ENCODE results near the gene PF4V1. TPM values are rescaled to one million over a fixed set of nuclear protein-coding genes. Genes with fewer than 3 reads are reported as not detected.

The PF4V1 gene
- total RNA-seq, 2 experiments from 2014 or later, result not detected

- H3K4me3 ChIP-seq (ENCODE audit: low read depth, low read length, poor library complexity, severe bottlenecking), result no peak overlapping the region
- TF ChIP-seq EZH2phosphoT487 (IDR thresholded peaks at IDR 0.05; ENCODE audit: borderline replicate concordance, low read depth, low read length), result no peak
- intact Hi-C loops (cut with micrococcal nuclease; ENCODE audit: unreplicated experiment), result no loop called here
- no peaks in the 10 kb centered on the region for H3K9me2 ChIP-seq (ENCODE audit: insufficient read depth, low read length)
- no peaks in the 10 kb centered on the region for H3K36me3 ChIP-seq (ENCODE audit: insufficient read depth, low read length)
- CTCF ChIA-PET (ENCODE audit: unreplicated experiment), result no interaction called here
- no peak for DNase-seq (ENCODE audit: low spot score)
- no peaks in the 10 kb centered on the region for H3K79me2 ChIP-seq (ENCODE audit: insufficient read depth, low read depth, low read length)
- no peaks in the 10 kb centered on the region for H3K9me3 ChIP-seq (ENCODE audit: low read length)
- no TSS peak for BruUV-seq (replicated peaks)
- H3K4me1 ChIP-seq (ENCODE audit: insufficient read depth, low read length, poor library complexity, severe bottlenecking), result no peaks in the 10 kb centered on the region
- H2AFZ ChIP-seq (ENCODE audit: low read length), result no peak overlapping the region
- H3K4me2 ChIP-seq (ENCODE audit: low read length), result no peak overlapping the region
- POLR2A ChIA-PET, result no interaction called here
- H3K27ac ChIP-seq (ENCODE audit: low read depth, low read length, poor library complexity, severe bottlenecking), result no peak overlapping the region
- H4K20me1 ChIP-seq (ENCODE audit: insufficient read depth, low read length), result no peaks in the 10 kb centered on the region
Measured at GRCh38 chr4:73822812-73823504, 30.1 kb upstream of the PF4V1 start.

GRCh38 chr4:73823760-73824159 lies 29.3 kb upstream of the PF4V1 start:
- Histone ChIP-seq H2AFZ (ENCODE audit: low read length) (no peak overlapping the region), H3K36me3 (ENCODE audit: insufficient read depth, low read length) (no peaks in the 10 kb centered on the region), H3K27ac (ENCODE audit: low read depth, low read length, poor library complexity, severe bottlenecking) (no peak overlapping the region), H3K79me2 (ENCODE audit: insufficient read depth, low read depth, low read length) (no peaks in the 10 kb centered on the region), H3K4me1 (ENCODE audit: insufficient read depth, low read length, poor library complexity, severe bottlenecking) (no peaks in the 10 kb centered on the region), H3K9me2 (ENCODE audit: insufficient read depth, low read length) (no peaks in the 10 kb centered on the region), H3K9me3 (ENCODE audit: low read length) (no peaks in the 10 kb centered on the region), H3K4me3 (ENCODE audit: low read depth, low read length, poor library complexity, severe bottlenecking) (no peak overlapping the region), H4K20me1 (ENCODE audit: insufficient read depth, low read length) (no peaks in the 10 kb centered on the region), H3K4me2 (ENCODE audit: low read length) (no peak overlapping the region)
- POLR2A ChIA-PET, result interaction anchor here (0.6 to 1.2 kb wide), 2 partner anchors 21 to 170 kb away, joined by 3 to 4 read pairs; no protein-coding TSS in a partner anchor
- CTCF ChIA-PET (ENCODE audit: unreplicated experiment), result no interaction called here
- intact Hi-C loops (cut with micrococcal nuclease; ENCODE audit: unreplicated experiment), result no loop called here
- no peak for DNase-seq (ENCODE audit: low spot score)
- BruUV-seq (replicated peaks), result no TSS peak
- TF ChIP-seq CTCF (conservative IDR thresholded peaks at IDR 0.05; ENCODE audit: low read length), result no peak
- TF ChIP-seq EZH2phosphoT487 (IDR thresholded peaks at IDR 0.05; ENCODE audit: borderline replicate concordance, low read depth, low read length), result no peak

GRCh38 chr4:73828956-73829355 lies 24.1 kb upstream of the PF4V1 start:
- BruUV-seq (replicated peaks), result no TSS peak
- TF ChIP-seq EZH2phosphoT487 (IDR thresholded peaks at IDR 0.05; ENCODE audit: borderline replicate concordance, low read depth, low read length), result no peak
- TF ChIP-seq CTCF (conservative IDR thresholded peaks at IDR 0.05; ENCODE audit: low read length), result no peak
- Histone ChIP-seq H3K4me1 (ENCODE audit: insufficient read depth, low read length, poor library complexity, severe bottlenecking) (no peaks in the 10 kb centered on the region), H3K4me2 (ENCODE audit: low read length) (no peak overlapping the region), H3K36me3 (ENCODE audit: insufficient read depth, low read length) (no peaks in the 10 kb centered on the region), H4K20me1 (ENCODE audit: insufficient read depth, low read length) (no peaks in the 10 kb centered on the region), H3K4me3 (ENCODE audit: low read depth, low read length, poor library complexity, severe bottlenecking) (no peak overlapping the region), H3K9me3 (ENCODE audit: low read length) (no peaks in the 10 kb centered on the region), H3K79me2 (ENCODE audit: insufficient read depth, low read depth, low read length) (no peaks in the 10 kb centered on the region), H3K27ac (ENCODE audit: low read depth, low read length, poor library complexity, severe bottlenecking) (no peak overlapping the region), H2AFZ (ENCODE audit: low read length) (no peak overlapping the region), H3K9me2 (ENCODE audit: insufficient read depth, low read length) (no peaks in the 10 kb centered on the region)
- ChIA-PET CTCF (ENCODE audit: unreplicated experiment) (no interaction called here), POLR2A (no interaction called here)
- no peak for DNase-seq (ENCODE audit: low spot score)
- intact Hi-C loops (cut with micrococcal nuclease; ENCODE audit: unreplicated experiment), result no loop called here

Measured in OCI-LY7 (cell line).